HG02973 (cell line): ENCODE measurements around the gene TRIM52.

Source experiments
- ATAC-seq: cut with Tn5 transposase; IDR thresholded peaks from one replicate; pipeline ENCODE4 v1.9.1; 2021; ENCODE audit warnings: moderate library complexity; ENCODE audit not compliant: unreplicated experiment

Gene TRIM52

GRCh38 chr5:181259283-181259682 lies 1.7 kb downstream of the TRIM52 start:
- no peak for ATAC-seq

GRCh38 chr5:181258576-181258975 lies 2.4 kb downstream of the TRIM52 start:
- ATAC-seq: no peak

GRCh38 chr5:181255836-181256578 lies 4.9 kb downstream of the TRIM52 start:
- no peak for ATAC-seq

GRCh38 chr5:181255276-181255675 lies 5.7 kb downstream of the TRIM52 start:
- ATAC-seq: no peak

- ATAC-seq: no peak
Observed at GRCh38 chr5:181248277-181248676, 12.7 kb downstream of the TRIM52 start.

- ATAC-seq: peak; percentile 41
Observed at GRCh38 chr5:181246276-181247049, 14.5 kb downstream of the TRIM52 start.

GRCh38 chr5:181245427-181246275 lies 15.3 kb downstream of the TRIM52 start:
- no peak for ATAC-seq

- ATAC-seq: peak; percentile 51
Observed at GRCh38 chr5:181243564-181244343, 17.2 kb downstream of the TRIM52 start, which contains the start of gene RACK1. Gene RACK1 (minus strand): TSS chr5:181243906. CDS start chr5:181243800, 106 bp downstream.

- peak; percentile 1 for ATAC-seq
Observed at GRCh38 chr5:181243018-181243563, 17.9 kb downstream of the TRIM52 start.

GRCh38 chr5:181242031-181242451 lies 18.9 kb downstream of the TRIM52 start:
- no peak for ATAC-seq

GRCh38 chr5:181241393-181241975 lies 19.5 kb downstream of the TRIM52 start:
- ATAC-seq: no peak

- ATAC-seq: no peak
Observed at GRCh38 chr5:181239062-181239663, 21.8 kb downstream of the TRIM52 start.

- ATAC-seq: no peak
Observed at GRCh38 chr5:181237729-181238385, 23.1 kb downstream of the TRIM52 start.

GRCh38 chr5:181236954-181237641 lies 23.8 kb downstream of the TRIM52 start:
- no peak for ATAC-seq

- no peak for ATAC-seq
Observed at GRCh38 chr5:181236471-181236870, 24.5 kb downstream of the TRIM52 start.

- ATAC-seq: no peak
Observed at GRCh38 chr5:181235689-181236366, 25.1 kb downstream of the TRIM52 start.

GRCh38 chr5:181235323-181235688 lies 25.6 kb downstream of the TRIM52 start:
- no peak for ATAC-seq
